Prostate gland (tissue), 2 donors: ENCODE measurements around the gene PDE8B.

Experiments used
- CTCF ChIP-seq, 4 experiments: fragments of 200-600 bp in 2 of 4; fragments of 450-650 bp in 2 of 4; sonication (generic) in 2 of 4; IDR thresholded peaks; 1 replicate in 3 of 4; 2 replicates in 1 of 4; pipeline ENCODE4 v1.5.1; 2016 to 2019; ENCODE audit warnings: antibody characterized with exemption in 4 of 4, mild to moderate bottlenecking in 2 of 4, moderate library complexity in 2 of 4
- POLR2A ChIP-seq: fragments of 450-650 bp; IDR thresholded peaks from one replicate; pipeline ENCODE4 v1.6.1; 2016; ENCODE audit warnings: antibody characterized with exemption, mild to moderate bottlenecking
- POLR2AphosphoS5 ChIP-seq: sonication (generic); formaldehyde crosslinking; IDR thresholded peaks from one replicate; pipeline ENCODE4 v1.6.1; 2017; ENCODE audit warnings: antibody characterized with exemption

- TF ChIP-seq CTCF (IDR thresholded peaks at IDR 0.05) (no peak), POLR2A (no peak), POLR2AphosphoS5 (peak; percentile 7)
Observed at GRCh38 chr5:77292026-77292757, 81.7 kb downstream of the PDE8B start.
